ENCODE data around the gene VIPR1. TPM values are rescaled to one million over a fixed set of nuclear protein-coding genes. Genes with fewer than 3 reads are reported as not detected.

VIPR1 gene
- total and polyA plus RNA-seq, 8 donors = 7.8 to 82.5 (median 11.0) TPM

DNA sequence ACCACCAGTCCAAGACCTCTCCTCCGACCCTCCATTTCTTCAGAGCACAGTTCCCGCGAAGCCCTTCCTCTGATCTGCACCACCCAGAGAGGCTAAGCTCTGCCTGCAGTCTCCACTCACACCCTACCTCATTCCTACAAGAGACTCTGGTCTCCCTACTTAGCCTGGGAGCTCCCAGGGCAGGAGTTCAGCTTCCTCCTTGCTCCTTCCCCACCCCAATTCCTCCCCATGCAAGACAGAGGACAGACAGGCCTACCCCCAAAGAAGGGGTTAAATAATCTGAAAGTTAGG lies 12.6 kb upstream of the VIPR1 start:
- Histone ChIP-seq H3K4me3 (no peak overlapping the region), H3K4me1 (peaks cover 14 to 22% of the 10 kb centered on the region in 2 donors), H3K27ac (peak overlapping the region; percentile 37 to 52), H3K9me3 (no peaks in the 10 kb centered on the region), H3K36me3 (no peaks in the 10 kb centered on the region), H3K27me3 (no peaks in the 10 kb centered on the region)
- ATAC-seq = peak; percentile 14
- no peak for DNase-seq
- intact Hi-C loops (cut with DNase I) = no loop called here
- TF ChIP-seq, protein P1, sequence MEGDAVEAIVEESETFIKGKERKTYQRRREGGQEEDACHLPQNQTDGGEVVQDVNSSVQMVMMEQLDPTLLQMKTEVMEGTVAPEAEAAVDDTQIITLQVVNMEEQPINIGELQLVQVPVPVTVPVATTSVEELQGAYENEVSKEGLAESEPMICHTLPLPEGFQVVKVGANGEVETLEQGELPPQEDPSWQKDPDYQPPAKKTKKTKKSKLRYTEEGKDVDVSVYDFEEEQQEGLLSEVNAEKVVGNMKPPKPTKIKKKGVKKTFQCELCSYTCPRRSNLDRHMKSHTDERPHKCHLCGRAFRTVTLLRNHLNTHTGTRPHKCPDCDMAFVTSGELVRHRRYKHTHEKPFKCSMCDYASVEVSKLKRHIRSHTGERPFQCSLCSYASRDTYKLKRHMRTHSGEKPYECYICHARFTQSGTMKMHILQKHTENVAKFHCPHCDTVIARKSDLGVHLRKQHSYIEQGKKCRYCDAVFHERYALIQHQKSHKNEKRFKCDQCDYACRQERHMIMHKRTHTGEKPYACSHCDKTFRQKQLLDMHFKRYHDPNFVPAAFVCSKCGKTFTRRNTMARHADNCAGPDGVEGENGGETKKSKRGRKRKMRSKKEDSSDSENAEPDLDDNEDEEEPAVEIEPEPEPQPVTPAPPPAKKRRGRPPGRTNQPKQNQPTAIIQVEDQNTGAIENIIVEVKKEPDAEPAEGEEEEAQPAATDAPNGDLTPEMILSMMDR (IDR thresholded peaks at IDR 0.05) = no peak

DNA sequence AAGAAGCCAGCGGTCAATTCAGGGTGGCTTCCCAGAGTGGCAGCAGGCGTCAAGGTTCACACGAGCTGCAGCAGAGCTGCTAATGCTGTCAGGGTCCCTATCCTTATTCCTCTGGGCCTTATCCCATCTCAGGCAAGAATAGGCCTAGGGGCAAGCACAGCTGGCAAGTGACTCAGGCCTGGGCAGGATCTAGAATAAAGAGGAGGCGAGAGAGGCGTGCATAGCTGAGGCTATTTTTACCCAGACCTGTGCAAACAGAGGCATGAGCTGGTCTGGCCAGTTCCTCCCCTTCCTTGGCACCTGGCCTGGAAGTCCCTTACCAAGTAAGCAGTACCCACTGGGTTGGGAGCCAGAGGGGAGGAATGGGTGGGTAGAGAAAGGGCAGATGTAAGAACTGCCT lies 12.2 kb upstream of the VIPR1 start:
- TF ChIP-seq, protein P1 (IDR thresholded peaks at IDR 0.05) = no peak
- intact Hi-C loops (cut with DNase I) = no loop called here
- Histone ChIP-seq H3K4me1 (peaks cover 14 to 22% of the 10 kb centered on the region in 2 donors), H3K27ac (peak overlapping the region; percentile 37 to 52), H3K9me3 (no peaks in the 10 kb centered on the region), H3K27me3 (no peaks in the 10 kb centered on the region), H3K36me3 (no peaks in the 10 kb centered on the region), H3K4me3 (no peak overlapping the region)
- DNase-seq = peak in 3 of 4 donors; percentile 77 to 86 (median 78)
- peak; percentile 98 for ATAC-seq

GRCh38 chr3:42491881-42492507 lies 10.4 kb upstream of the VIPR1 start:
- H3K27ac ChIP-seq = peak overlapping the region in 1 of 2 donors; percentile 60
- DNase-seq = no peak
- intact Hi-C loops (cut with DNase I) = no loop called here

GRCh38 chr3:42492508-42493080 lies 9.8 kb upstream of the VIPR1 start:
- intact Hi-C loops (cut with DNase I) = no loop called here
- Histone ChIP-seq H3K9me3 (no peaks in the 10 kb centered on the region), H3K4me1 (peaks cover 14 to 22% of the 10 kb centered on the region in 2 donors), H3K36me3 (no peaks in the 10 kb centered on the region), H3K27me3 (no peaks in the 10 kb centered on the region), H3K4me3 (no peak overlapping the region), H3K27ac (peak overlapping the region in 1 of 2 donors; percentile 60)
- TF ChIP-seq, protein P1 (IDR thresholded peaks at IDR 0.05) = no peak
- DNase-seq (no peak), ATAC-seq (no peak)

More at GRCh38 chr3:42491881-42492507, 10.4 kb upstream of the VIPR1 start:
- H3K27me3 ChIP-seq = no peaks in the 10 kb centered on the region
- peaks cover 14 to 22% of the 10 kb centered on the region in 2 donors for H3K4me1 ChIP-seq
- H3K36me3 ChIP-seq = no peaks in the 10 kb centered on the region
- no peak overlapping the region for H3K4me3 ChIP-seq
- TF ChIP-seq, protein P1 (IDR thresholded peaks at IDR 0.05) = no peak
- no peaks in the 10 kb centered on the region for H3K9me3 ChIP-seq
- ATAC-seq = no peak

- no peaks in the 10 kb centered on the region for H3K27me3 ChIP-seq
- DNase-seq (no peak), ATAC-seq (no peak)
- no peaks in the 10 kb centered on the region for H3K9me3 ChIP-seq
- peaks cover 14 to 22% of the 10 kb centered on the region in 2 donors for H3K4me1 ChIP-seq
- TF ChIP-seq, protein P1 (IDR thresholded peaks at IDR 0.05) = no peak
- intact Hi-C loops (cut with DNase I) = no loop called here
- no peak overlapping the region for H3K27ac ChIP-seq
- no peak overlapping the region for H3K4me3 ChIP-seq
- H3K36me3 ChIP-seq = no peaks in the 10 kb centered on the region
Observed at GRCh38 chr3:42493126-42493797, 9.2 kb upstream of the VIPR1 start.

Measured in left lung (tissue), 10 donors.